CD8-positive, alpha-beta memory T cell (primary cell): ENCODE data around the gene KIAA0513. TPM values are rescaled to one million over a fixed set of nuclear protein-coding genes. Genes with fewer than 3 reads are reported as not detected.

Experiments
- CTCF ChIA-PET: fragments of 350-600 bp; sonication (Branson Sonifier 250); formaldehyde crosslinking; loops from one replicate; lab custom pipeline; 2021; ENCODE audit warnings: antibody characterized with exemption; lab: Charles Lee
- POLR2A ChIA-PET: fragments of 350-600 bp; sonication (Branson Sonifier 250); formaldehyde crosslinking; loops from one replicate; lab custom pipeline; 2021; ENCODE audit warnings: antibody characterized with exemption; lab: Charles Lee
- DNase-seq, 5 donors: peaks; one replicate each; pipeline versions ENCODE4 v3.0.0 to v3.0.0-alpha.2; 2020 to 2022; ENCODE audit warnings: mixed read lengths in 1 of 5
- H3K27ac ChIP-seq: one replicate; pipeline ENCODE4 v1.7.0; 2013; ENCODE audit warnings: low read depth, mild to moderate bottlenecking, low read length, moderate library complexity
- H3K27me3 ChIP-seq: 2 replicates; pipeline ENCODE4 v1.7.0; 2013; ENCODE audit warnings: low read length, mild to moderate bottlenecking; ENCODE audit not compliant: insufficient read depth, poor library complexity, severe bottlenecking
- H3K36me3 ChIP-seq: 2 replicates; pipeline ENCODE4 v1.7.0; 2013; ENCODE audit warnings: mild to moderate bottlenecking, low read length, moderate library complexity; ENCODE audit not compliant: insufficient read depth
- H3K4me1 ChIP-seq: 2 replicates; pipeline ENCODE4 v1.7.0; 2013; ENCODE audit warnings: mild to moderate bottlenecking, low read length, moderate library complexity; ENCODE audit not compliant: insufficient read depth
- H3K4me3 ChIP-seq: 2 replicates; pipeline ENCODE4 v1.7.0; 2013; ENCODE audit warnings: mild to moderate bottlenecking, low read length
- H3K9me3 ChIP-seq: 2 replicates; pipeline ENCODE4 v1.7.0; 2013; ENCODE audit warnings: mild to moderate bottlenecking, low read length
- H3K27ac Mint-ChIP-seq, 8 donors: one replicate each; pipeline ENCODE4 v1.8.0; 2020 to 2021; ENCODE audit warnings: mixed read lengths in 8 of 8, mild to moderate bottlenecking in 6 of 8, inconsistent platforms in 3 of 8, moderate library complexity in 3 of 8
- H3K27me3 Mint-ChIP-seq, 2 donors: one replicate each; pipeline ENCODE4 v1.8.0; 2020 to 2021; ENCODE audit warnings: mixed read lengths in 2 of 2, mild to moderate bottlenecking in 1 of 2, moderate library complexity in 1 of 2
- H3K36me3 Mint-ChIP-seq, 3 donors: one replicate each; pipeline ENCODE4 v1.8.0; 2020 to 2021; ENCODE audit warnings: mixed read lengths in 3 of 3, inconsistent platforms in 1 of 3, mild to moderate bottlenecking in 1 of 3
- H3K4me1 Mint-ChIP-seq, 3 donors: one replicate each; pipeline ENCODE4 v1.8.0; 2020 to 2021; ENCODE audit warnings: mixed read lengths in 3 of 3, inconsistent platforms in 1 of 3, mild to moderate bottlenecking in 1 of 3
- H3K4me3 Mint-ChIP-seq, 7 donors: one replicate each; pipeline ENCODE4 v1.8.0; 2020 to 2021; ENCODE audit warnings: mixed read lengths in 7 of 7, mild to moderate bottlenecking in 6 of 7, moderate library complexity in 4 of 7, inconsistent platforms in 2 of 7
- H3K9me3 Mint-ChIP-seq, 5 donors: one replicate each; pipeline ENCODE4 v1.8.0; 2020 to 2022; ENCODE audit warnings: mixed read lengths in 5 of 5, mild to moderate bottlenecking in 3 of 5, moderate library complexity in 2 of 5, inconsistent platforms in 1 of 5
- polyA plus RNA-seq: library from polyadenylated mRNA; unstranded; fragments of 300-500 nt; fragmentation: Illumina TruSeq; gene quantifications from one replicate; pipeline ENCODE4 v1.2.3, GENCODE V29; 2021
- total RNA-seq, 2 experiments: library from RNA; stranded (reverse); gene quantifications; one replicate each; pipeline ENCODE4 v1.2.3, GENCODE V29; 2021

Gene KIAA0513
- total and polyA plus RNA-seq, 3 experiments from 2014 or later, result 7.2 to 13.5 (median 13.2) TPM

- ChIA-PET POLR2A (no interaction called here), CTCF (no interaction called here)
- peaks cover 0 to 2% of the 10 kb centered on the region in 2 donors for H3K27me3 Mint-ChIP-seq
- H3K27me3 ChIP-seq, result no peaks in the 10 kb centered on the region
- H3K4me1 ChIP-seq, result peaks cover 32% of the 10 kb centered on the region
- H3K4me1 Mint-ChIP-seq, result peaks cover 48 to 75% (median 65%) of the 10 kb centered on the region in 3 donors
- no peaks in the 10 kb centered on the region for H3K9me3 Mint-ChIP-seq
- H3K36me3 ChIP-seq, result peaks cover 1% of the 10 kb centered on the region
- peak overlapping the region in 4 of 8 donors; percentile 12 to 75 (median 28) for H3K27ac Mint-ChIP-seq
- H3K4me3 ChIP-seq, result no peak overlapping the region
- H3K27ac ChIP-seq, result no peak overlapping the region
- H3K4me3 Mint-ChIP-seq, result no peak overlapping the region
- H3K36me3 Mint-ChIP-seq, result peaks cover 0 to 54% (median 12%) of the 10 kb centered on the region in 3 donors
- no peaks in the 10 kb centered on the region for H3K9me3 ChIP-seq
- DNase-seq, result no peak
Observed at GRCh38 chr16:84999857-85000480, 27.6 kb upstream of the KIAA0513 start.

DNA sequence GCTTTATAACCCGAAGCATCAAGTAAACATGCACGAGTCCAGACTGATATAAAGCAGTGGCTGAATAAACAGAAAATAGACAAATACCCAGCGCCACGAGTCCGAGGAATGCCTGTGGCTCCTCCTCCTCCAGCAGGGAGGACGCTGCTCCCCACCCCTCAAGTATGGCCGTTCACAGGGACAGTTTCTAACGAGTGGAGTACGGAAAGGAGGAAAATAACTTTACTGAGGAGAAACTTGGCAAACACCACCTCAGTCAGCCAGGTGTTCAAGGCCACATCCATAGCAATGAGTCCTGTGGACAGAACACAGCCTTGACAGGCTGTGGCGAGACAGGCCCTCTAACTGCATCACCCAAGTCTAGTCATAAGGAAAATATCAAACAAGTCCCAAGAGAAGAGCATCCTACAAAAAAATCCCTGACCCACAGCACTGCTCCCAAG lies 25.5 kb upstream of the KIAA0513 start:
- Histone ChIP-seq H3K36me3 (no peaks in the 10 kb centered on the region), H3K4me1 (peaks cover 39% of the 10 kb centered on the region), H3K27me3 (no peaks in the 10 kb centered on the region), H3K27ac (no peak overlapping the region), H3K9me3 (no peaks in the 10 kb centered on the region), H3K4me3 (no peak overlapping the region)
- H3K9me3 Mint-ChIP-seq, result no peaks in the 10 kb centered on the region
- peaks cover 0 to 48% (median 9%) of the 10 kb centered on the region in 3 donors for H3K36me3 Mint-ChIP-seq
- ChIA-PET POLR2A (no interaction called here), CTCF (interaction anchor here (1.6 kb wide), 1 partner anchor 85 kb away, joined by 5 read pairs; no protein-coding TSS in a partner anchor)
- DNase-seq, result no peak
- peaks cover 51 to 76% (median 68%) of the 10 kb centered on the region in 3 donors for H3K4me1 Mint-ChIP-seq
- peak overlapping the region in 4 of 7 donors; percentile 24 to 68 (median 48) for H3K4me3 Mint-ChIP-seq
- H3K27me3 Mint-ChIP-seq, result peaks cover 0 to 2% of the 10 kb centered on the region in 2 donors
- H3K27ac Mint-ChIP-seq, result peak overlapping the region in 6 of 8 donors; percentile 13 to 97 (median 60)

DNA sequence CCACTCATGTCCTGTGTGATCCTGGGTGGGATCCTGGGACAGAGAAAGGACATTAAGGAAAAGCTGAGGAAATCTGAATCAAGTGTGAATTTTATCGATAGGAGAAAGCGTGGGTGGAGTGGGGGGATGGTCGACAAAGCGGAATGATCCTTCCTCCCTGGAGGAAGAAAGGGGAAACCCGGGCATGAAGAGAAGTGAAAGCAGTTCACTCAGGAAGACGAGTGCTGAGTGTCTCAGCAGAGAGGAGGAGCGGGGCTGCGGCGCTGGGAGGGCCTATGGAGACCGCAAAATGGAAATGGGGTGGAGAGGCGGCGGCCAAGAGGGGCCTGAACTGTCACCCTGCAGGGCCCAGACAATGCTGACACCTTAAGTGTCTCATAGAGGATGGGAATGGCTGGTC lies 25.0 kb upstream of the KIAA0513 start:
- H3K4me1 Mint-ChIP-seq, result peaks cover 55 to 80% (median 73%) of the 10 kb centered on the region in 3 donors
- Histone ChIP-seq H3K27ac (no peak overlapping the region), H3K9me3 (no peaks in the 10 kb centered on the region), H3K36me3 (no peaks in the 10 kb centered on the region), H3K4me1 (peaks cover 39% of the 10 kb centered on the region), H3K4me3 (no peak overlapping the region), H3K27me3 (no peaks in the 10 kb centered on the region)
- peaks cover 0 to 2% of the 10 kb centered on the region in 2 donors for H3K27me3 Mint-ChIP-seq
- peak overlapping the region in 4 of 7 donors; percentile 24 to 68 (median 48) for H3K4me3 Mint-ChIP-seq
- H3K9me3 Mint-ChIP-seq, result no peaks in the 10 kb centered on the region
- ChIA-PET CTCF (no interaction called here), POLR2A (no interaction called here)
- peak overlapping the region in 6 of 8 donors; percentile 13 to 97 (median 74) for H3K27ac Mint-ChIP-seq
- H3K36me3 Mint-ChIP-seq, result peaks cover 0 to 52% (median 10%) of the 10 kb centered on the region in 3 donors
- DNase-seq, result no peak

GRCh38 chr16:85003076-85003475 lies 24.5 kb upstream of the KIAA0513 start:
- DNase-seq, result no peak
- H3K27ac Mint-ChIP-seq, result peak overlapping the region in 5 of 8 donors; percentile 46 to 97 (median 78)
- Histone ChIP-seq H3K36me3 (no peaks in the 10 kb centered on the region), H3K4me3 (no peak overlapping the region), H3K27me3 (no peaks in the 10 kb centered on the region), H3K4me1 (peaks cover 39% of the 10 kb centered on the region), H3K27ac (no peak overlapping the region), H3K9me3 (no peaks in the 10 kb centered on the region)
- ChIA-PET CTCF (interaction anchor here (1.6 kb wide), 1 partner anchor 84 kb away, joined by 5 read pairs; no protein-coding TSS in a partner anchor), POLR2A (no interaction called here)
- peaks cover 58 to 85% (median 77%) of the 10 kb centered on the region in 3 donors for H3K4me1 Mint-ChIP-seq
- H3K36me3 Mint-ChIP-seq, result peaks cover 0 to 54% (median 10%) of the 10 kb centered on the region in 3 donors
- no peaks in the 10 kb centered on the region for H3K9me3 Mint-ChIP-seq
- H3K27me3 Mint-ChIP-seq, result peaks cover 0 to 2% of the 10 kb centered on the region in 2 donors
- H3K4me3 Mint-ChIP-seq, result peak overlapping the region in 3 of 7 donors; percentile 24 to 56 (median 40)

GRCh38 chr16:85003725-85004586 lies 23.6 kb upstream of the KIAA0513 start:
- H3K9me3 Mint-ChIP-seq, result no peaks in the 10 kb centered on the region
- peaks cover 39% of the 10 kb centered on the region for H3K4me1 ChIP-seq
- peak overlapping the region in 2 of 7 donors; percentile 10 to 29 for H3K4me3 Mint-ChIP-seq
- peak overlapping the region in 7 of 8 donors; percentile 7 to 65 (median 35) for H3K27ac Mint-ChIP-seq
- H3K4me3 ChIP-seq, result no peak overlapping the region
- POLR2A ChIA-PET, result no interaction called here
- CTCF ChIA-PET, result interaction anchor here (1.6 kb wide), 1 partner anchor 83 kb away, joined by 5 read pairs; no protein-coding TSS in a partner anchor
- H3K27ac ChIP-seq, result no peak overlapping the region
- peaks cover 0 to 51% (median 7%) of the 10 kb centered on the region in 3 donors for H3K36me3 Mint-ChIP-seq
- H3K9me3 ChIP-seq, result no peaks in the 10 kb centered on the region
- peaks cover 59 to 88% (median 82%) of the 10 kb centered on the region in 3 donors for H3K4me1 Mint-ChIP-seq
- no peaks in the 10 kb centered on the region for H3K27me3 ChIP-seq
- H3K36me3 ChIP-seq, result no peaks in the 10 kb centered on the region
- no peak for DNase-seq
- H3K27me3 Mint-ChIP-seq, result no peaks in the 10 kb centered on the region

GRCh38 chr16:85004587-85005205 lies 22.9 kb upstream of the KIAA0513 start:
- Mint-ChIP-seq H3K36me3 (peaks cover 0 to 46% (median 7%) of the 10 kb centered on the region in 3 donors), H3K4me3 (peak overlapping the region in 2 of 7 donors; percentile 22 to 45), H3K9me3 (no peaks in the 10 kb centered on the region), H3K27me3 (no peaks in the 10 kb centered on the region), H3K4me1 (peaks cover 60 to 87% (median 82%) of the 10 kb centered on the region in 3 donors), H3K27ac (peak overlapping the region in 7 of 8 donors; percentile 33 to 88 (median 62))
- no peak overlapping the region for H3K4me3 ChIP-seq
- no peak for DNase-seq
- H3K27me3 ChIP-seq, result no peaks in the 10 kb centered on the region
- ChIA-PET CTCF (interaction anchor here (1.0 to 1.6 kb wide), 2 partner anchors 82 kb away, joined by 3 to 5 read pairs; no protein-coding TSS in a partner anchor), POLR2A (no interaction called here)
- H3K36me3 ChIP-seq, result no peaks in the 10 kb centered on the region
- H3K9me3 ChIP-seq, result no peaks in the 10 kb centered on the region
- H3K27ac ChIP-seq, result no peak overlapping the region
- H3K4me1 ChIP-seq, result peaks cover 46% of the 10 kb centered on the region

DNA sequence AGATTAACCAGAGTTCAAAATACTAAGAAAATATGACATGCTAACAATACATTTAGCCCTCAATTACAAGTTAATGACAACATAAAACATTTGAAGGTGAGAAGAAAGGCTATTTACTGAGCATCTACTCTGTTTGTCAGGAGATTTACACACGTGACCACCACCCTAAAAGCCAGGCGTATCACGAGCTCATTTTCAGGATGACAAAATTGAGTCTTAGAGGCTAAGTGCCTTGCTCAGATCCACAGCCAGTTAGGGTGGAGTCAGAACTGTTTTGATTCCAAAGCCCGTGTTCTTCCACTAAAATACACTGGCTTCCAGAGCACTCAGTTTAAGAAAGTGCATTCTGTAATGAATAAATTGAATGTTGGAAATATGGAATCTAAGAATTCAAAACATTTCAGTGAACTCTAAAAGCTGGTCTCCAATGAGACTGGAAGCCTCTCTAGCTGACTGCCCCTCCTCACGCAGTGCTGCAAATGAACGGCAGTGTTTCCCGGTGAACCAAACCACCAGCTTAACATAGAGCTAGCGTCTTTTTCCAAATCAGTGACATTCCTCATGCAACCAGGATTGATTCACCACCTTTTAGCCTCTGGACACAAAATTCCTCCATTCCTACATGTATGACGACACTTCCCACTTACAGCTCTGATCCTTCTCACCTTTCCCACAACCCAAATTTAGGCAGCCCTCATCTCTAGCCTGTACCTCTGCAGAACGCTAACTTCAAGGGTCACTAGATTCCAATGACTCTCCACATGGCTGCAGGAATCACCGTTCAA lies 22.1 kb upstream of the KIAA0513 start:
- Mint-ChIP-seq H3K27me3 (no peaks in the 10 kb centered on the region), H3K27ac (peak overlapping the region in 6 of 8 donors; percentile 4 to 97 (median 30)), H3K9me3 (no peaks in the 10 kb centered on the region), H3K4me1 (peaks cover 65 to 91% (median 85%) of the 10 kb centered on the region in 3 donors), H3K36me3 (peaks cover 0 to 41% (median 7%) of the 10 kb centered on the region in 3 donors), H3K4me3 (peak overlapping the region in 2 of 7 donors; percentile 22 to 45)
- Histone ChIP-seq H3K4me3 (no peak overlapping the region), H3K4me1 (peaks cover 54% of the 10 kb centered on the region), H3K27ac (no peak overlapping the region), H3K27me3 (no peaks in the 10 kb centered on the region), H3K9me3 (no peaks in the 10 kb centered on the region), H3K36me3 (no peaks in the 10 kb centered on the region)
- CTCF ChIA-PET, result interaction anchor here (1.0 kb wide), 1 partner anchor 82 kb away, joined by 3 read pairs; no protein-coding TSS in a partner anchor
- DNase-seq, result no peak
- POLR2A ChIA-PET, result no interaction called here
